Spleen (tissue), 11 donors: ENCODE data around the gene CHST13. TPM values are rescaled to one million over a fixed set of nuclear protein-coding genes. Genes with fewer than 3 reads are reported as not detected.

ENCODE experiments used
- DNase-seq: peaks from one replicate; pipeline ENCODE4 v3.0.0-alpha.2; 2020
- H3K27ac ChIP-seq, 8 donors: fragments of 200-600 bp; sonication (generic) in 7 of 8; 1 replicate in 4 of 8; 2 replicates in 4 of 8; pipeline versions ENCODE4 v1.5.0 to v1.8.0; 2016 to 2021; ENCODE audit warnings: inconsistent platforms in 4 of 8, mild to moderate bottlenecking in 4 of 8, moderate library complexity in 1 of 8
- H3K27me3 ChIP-seq, 7 donors: fragments of 200-600 bp; sonication (generic) in 6 of 7; replicated peaks in 1 of 7; 1 replicate in 4 of 7; 2 replicates in 3 of 7; pipeline versions ENCODE4 v1.5.0 to v1.8.0; 2016 to 2021; ENCODE audit warnings: inconsistent platforms in 3 of 7, mild to moderate bottlenecking in 1 of 7
- H3K36me3 ChIP-seq, 6 donors: fragments of 200-600 bp; sonication (generic) in 5 of 6; 1 replicate in 4 of 6; 2 replicates in 2 of 6; pipeline versions ENCODE4 v1.5.0 to v1.8.0; 2016 to 2021; ENCODE audit warnings: inconsistent platforms in 2 of 6
- H3K4me1 ChIP-seq, 6 donors: fragments of 200-600 bp; sonication (generic) in 5 of 6; 1 replicate in 3 of 6; 2 replicates in 3 of 6; pipeline versions ENCODE4 v1.5.0 to v1.8.0; 2016 to 2021; ENCODE audit warnings: inconsistent platforms in 3 of 6
- H3K4me3 ChIP-seq, 8 donors: fragments of 200-600 bp; sonication (generic) in 7 of 8; 1 replicate in 4 of 8; 2 replicates in 4 of 8; pipeline versions ENCODE4 v1.5.0 to v1.8.0; 2016 to 2021; ENCODE audit warnings: inconsistent platforms in 4 of 8, mild to moderate bottlenecking in 4 of 8, moderate library complexity in 2 of 8
- H3K9me3 ChIP-seq, 8 donors: fragments of 200-600 bp; sonication (generic) in 7 of 8; 1 replicate in 4 of 8; 2 replicates in 4 of 8; pipeline versions ENCODE4 v1.5.0 to v1.8.0; 2016 to 2021; ENCODE audit warnings: inconsistent platforms in 4 of 8
- CTCF ChIP-seq, 11 experiments: fragments of 200-600 bp in 7 of 11; fragments of 450-650 bp in 4 of 11; sonication (generic) in 4 of 11; IDR thresholded peaks in 8 of 11; conservative IDR thresholded peaks in 3 of 11; 1 replicate in 7 of 11; 2 replicates in 4 of 11; pipeline versions ENCODE4 v1.4.0 to v1.8.0; 2016 to 2021; ENCODE audit warnings: antibody characterized with exemption in 11 of 11, inconsistent platforms in 4 of 11, mild to moderate bottlenecking in 1 of 11
- POLR2A ChIP-seq, 3 donors: fragments of 450-650 bp; IDR thresholded peaks; one replicate each; pipeline ENCODE4 v1.5.1; 2017; ENCODE audit warnings: antibody characterized with exemption in 3 of 3, mild to moderate bottlenecking in 1 of 3
- POLR2AphosphoS5 ChIP-seq, 3 donors: sonication (generic); formaldehyde crosslinking; IDR thresholded peaks; one replicate each; pipeline ENCODE4 v1.5.1; 2017; ENCODE audit warnings: antibody characterized with exemption in 3 of 3
- WGBS, 5 donors: extraction: QIAGEN DNeasy Blood & Tissue Kit in 3 of 5; methylation state at CpG; one replicate each; pipeline versions ENCODE4 v1.1.5 to v1.1.7; 2013 to 2018; 5-methylcytosine and 5-hydroxymethylcytosine counted together
- intact Hi-C: fragments of 100-400 bp; cut with DNase I; formaldehyde crosslinking; loops from one replicate; pipeline ENCODE4 v1.15.0; 2023; ENCODE audit warnings: low total_unique reads
- polyA plus RNA-seq, 3 donors: library from polyadenylated mRNA; stranded (reverse); fragments of 200-250 nt; gene quantifications; one replicate each; pipeline ENCODE4 v1.2.1, GENCODE V29; 2013
- total RNA-seq, 7 donors: library from RNA; depleted of rRNA in 3 of 7; stranded (reverse); fragments of >200 nt in 3 of 7; fragmentation: NEBNext Ultra II Directional in 4 of 7; extraction: Animal tissue kit (Norgen Biotek cat#: 25700) in 4 of 7; gene quantifications; one replicate each; pipeline versions ENCODE4 v1.1.0 to v1.2.1, GENCODE V29; 2016 to 2021
- donor health status: healthy with polysubstance abuse.
- donor health status: DM: no; HTN: no; CAD: no; lungs with moderate emphysema.
- donor health status: DM: no; HTN: no; CAD: no.
- donor health status: Bipolar disorder and iron deficiency.
- donor health status: healthy.
- donor health status: DM: no; HTN: no; CAD: no.
- donor health status: DM: yes; HTN: yes; CAD: no.

CHST13 gene
- total and polyA plus RNA-seq, 10 donors: 0.26 to 11.2 (median 2.9) TPM

GRCh38 chr3:126499401-126499800, 24.6 kb upstream of the CHST13 start:
- H3K9me3 ChIP-seq: no peaks in the 10 kb centered on the region
- no peak overlapping the region for H3K27ac ChIP-seq
- no peaks in the 10 kb centered on the region for H3K4me1 ChIP-seq
- H3K27me3 ChIP-seq: no peaks in the 10 kb centered on the region
- 90 to 95% (median 93%) methylated on average over 9 of the region's 9 CpGs for WGBS, 5 donors
- no peak overlapping the region for H3K4me3 ChIP-seq
- no peak for DNase-seq
- intact Hi-C loops: no loop called here
- no peak for TF ChIP-seq POLR2A (IDR thresholded peaks at IDR 0.05)
- no peak for TF ChIP-seq POLR2AphosphoS5 (IDR thresholded peaks at IDR 0.05)
- no peak for TF ChIP-seq CTCF (IDR thresholded peaks at IDR 0.05 in 8 of 11, conservative IDR thresholded peaks at IDR 0.05 in 3 of 11)
- H3K36me3 ChIP-seq: no peaks in the 10 kb centered on the region

- Histone ChIP-seq H3K36me3 (no peaks in the 10 kb centered on the region), H3K27me3 (no peaks in the 10 kb centered on the region), H3K9me3 (no peaks in the 10 kb centered on the region), H3K4me1 (no peaks in the 10 kb centered on the region), H3K4me3 (no peak overlapping the region), H3K27ac (no peak overlapping the region)
- no peak for TF ChIP-seq POLR2A (IDR thresholded peaks at IDR 0.05)
- no peak for TF ChIP-seq CTCF (IDR thresholded peaks at IDR 0.05 in 8 of 11, conservative IDR thresholded peaks at IDR 0.05 in 3 of 11)
- TF ChIP-seq POLR2AphosphoS5 (IDR thresholded peaks at IDR 0.05): no peak
- intact Hi-C loops: no loop called here
- 78 to 92% (median 88%) methylated on average over 7 of the region's 7 CpGs for WGBS, 5 donors
- no peak for DNase-seq
These were observed 23.9 kb upstream of the CHST13 start for GRCh38 chr3:126500016-126500415.

GRCh38 chr3:126501054-126501453, 22.9 kb upstream of the CHST13 start:
- H3K9me3 ChIP-seq: no peaks in the 10 kb centered on the region
- H3K27ac ChIP-seq: no peak overlapping the region
- intact Hi-C loops: no loop called here
- H3K4me3 ChIP-seq: no peak overlapping the region
- no peaks in the 10 kb centered on the region for H3K4me1 ChIP-seq
- no peak for DNase-seq
- TF ChIP-seq POLR2A (IDR thresholded peaks at IDR 0.05) (no peak), CTCF (IDR thresholded peaks at IDR 0.05 in 8 of 11, conservative IDR thresholded peaks at IDR 0.05 in 3 of 11) (no peak), POLR2AphosphoS5 (IDR thresholded peaks at IDR 0.05) (no peak)
- H3K27me3 ChIP-seq: peaks cover 0 to 10% (median 0%) of the 10 kb centered on the region in 7 donors
- H3K36me3 ChIP-seq: no peaks in the 10 kb centered on the region
- WGBS, 5 donors: 49 to 87% (median 78%) methylated on average over 5 of the region's 5 CpGs

- intact Hi-C loops: no loop called here
- no peaks in the 10 kb centered on the region for H3K4me1 ChIP-seq
- 48 to 57% (median 53%) methylated on average over 7 of the region's 7 CpGs for whole genome bisulfite sequencing, 5 donors
- no peak overlapping the region for H3K4me3 ChIP-seq
- no peak for TF ChIP-seq CTCF (IDR thresholded peaks at IDR 0.05 in 8 of 11, conservative IDR thresholded peaks at IDR 0.05 in 3 of 11)
- no peak for TF ChIP-seq POLR2AphosphoS5 (IDR thresholded peaks at IDR 0.05)
- TF ChIP-seq POLR2A (IDR thresholded peaks at IDR 0.05): no peak
- H3K27me3 ChIP-seq: peaks cover 0 to 10% (median 0%) of the 10 kb centered on the region in 7 donors
- H3K9me3 ChIP-seq: no peaks in the 10 kb centered on the region
- no peak for DNase-seq
- no peak overlapping the region for H3K27ac ChIP-seq
- no peaks in the 10 kb centered on the region for H3K36me3 ChIP-seq
These were observed 22.2 kb upstream of the CHST13 start for GRCh38 chr3:126501736-126502135.
